H1 (cell line): ENCODE results near the gene DMXL1. TPM values are rescaled to one million over a fixed set of nuclear protein-coding genes. Genes with fewer than 3 reads are reported as not detected.

ENCODE experiments used
- CTCF ChIA-PET: fragments of 300-600 bp; sonication (Branson Sonifier 250); formaldehyde crosslinking; loops from one replicate; lab custom pipeline; 2021; ENCODE audit not compliant: partially characterized antibody; lab: Charles Lee
- POLR2A ChIA-PET: fragments of 300-600 bp; sonication (Branson Sonifier 250); formaldehyde crosslinking; loops from one replicate; lab custom pipeline; 2021; ENCODE audit warnings: inconsistent platforms; ENCODE audit not compliant: partially characterized antibody; lab: Charles Lee
- DNase-seq, 2 experiments: peaks; one replicate each; pipeline versions ENCODE4 v3.0.0 to v3.0.0-alpha.2; 2010 to 2022; ENCODE audit warnings: low spot score in 2 of 2, low read depth in 1 of 2, mixed read lengths in 1 of 2
- FAIRE-seq: peaks from 2 replicates; lab custom pipeline; 2011; peaks lifted over from hg19 to GRCh38; lab: Jason Lieb, UNC
- H2AFZ ChIP-seq: 2 replicates; pipeline ENCODE4 v1.8.1; 2012; ENCODE audit warnings: low read length, inconsistent platforms
- H2AK5ac ChIP-seq: 2 replicates; pipeline ENCODE4 v1.6.1; 2013; ENCODE audit warnings: low read depth, low read length
- H2BK120ac ChIP-seq: replicated peaks from 2 replicates; pipeline ENCODE3; 2013; ENCODE audit warnings: low read depth, low read length, inconsistent platforms
- H2BK12ac ChIP-seq: 2 replicates; pipeline ENCODE4 v1.6.1; 2013; ENCODE audit warnings: low read depth, low read length
- H2BK15ac ChIP-seq: 2 replicates; pipeline ENCODE4 v1.6.1; 2013; ENCODE audit warnings: low read length
- H2BK20ac ChIP-seq: 2 replicates; pipeline ENCODE4 v1.6.1; 2013; ENCODE audit warnings: low read length
- H2BK5ac ChIP-seq: 2 replicates; pipeline ENCODE4 v1.6.1; 2013; ENCODE audit warnings: low read depth, low read length
- H3K14ac ChIP-seq: 2 replicates; pipeline ENCODE4 v1.6.1; 2013; ENCODE audit warnings: inconsistent platforms; ENCODE audit not compliant: insufficient read length
- H3K18ac ChIP-seq: 2 replicates; pipeline ENCODE4 v1.6.1; 2013; ENCODE audit warnings: low read length; ENCODE audit errors: extremely low read depth
- H3K23ac ChIP-seq: 2 replicates; pipeline ENCODE4 v1.6.1; 2013; ENCODE audit warnings: inconsistent platforms; ENCODE audit not compliant: insufficient read length
- H3K23me2 ChIP-seq: 2 replicates; pipeline ENCODE4 v1.6.1; 2013; ENCODE audit warnings: low read depth, low read length
- H3K27ac ChIP-seq: 2 replicates; pipeline ENCODE4 v1.6.1; 2011; ENCODE audit warnings: low read depth, low read length, inconsistent platforms
- H3K27me3 ChIP-seq, 4 experiments: replicated peaks in 1 of 4; 1 replicate in 1 of 4; 2 replicates in 3 of 4; pipeline versions ENCODE4 v1.6.1 to v1.8.1; 2011 to 2013; ENCODE audit warnings: low read length in 3 of 4, mild to moderate bottlenecking in 3 of 4, inconsistent platforms in 2 of 4, mixed read lengths in 2 of 4, moderate library complexity in 1 of 4; ENCODE audit not compliant: control insufficient read depth in 3 of 4, insufficient read depth in 3 of 4; ENCODE audit errors: extremely low read depth in 1 of 4
- H3K36me3 ChIP-seq, 4 experiments: 2 replicates each; pipeline versions ENCODE4 v1.6.1 to v1.8.1; 2011 to 2013; ENCODE audit warnings: mild to moderate bottlenecking in 4 of 4, low read length in 3 of 4, moderate library complexity in 2 of 4, control low read depth in 1 of 4, inconsistent platforms in 1 of 4; ENCODE audit not compliant: insufficient read depth in 4 of 4, control insufficient read depth in 2 of 4
- H3K4ac ChIP-seq: replicated peaks from 2 replicates; pipeline ENCODE3; 2013; ENCODE audit warnings: low read length, low read depth, mixed read lengths, inconsistent platforms; ENCODE audit not compliant: insufficient read length
- H3K4me1 ChIP-seq, 4 experiments: replicated peaks in 1 of 4; 1 replicate in 1 of 4; 2 replicates in 3 of 4; pipeline versions ENCODE4 v1.6.1 to v1.8.1; 2011 to 2013; ENCODE audit warnings: low read length in 3 of 4, inconsistent platforms in 2 of 4, mixed read lengths in 1 of 4; ENCODE audit not compliant: insufficient read depth in 4 of 4, control insufficient read depth in 3 of 4
- H3K4me2 ChIP-seq, 2 experiments: 2 replicates each; pipeline versions ENCODE4 v1.6.1 to v1.8.1; 2011 to 2013; ENCODE audit warnings: low read depth in 2 of 2, low read length in 2 of 2, control low read depth in 1 of 2, inconsistent platforms in 1 of 2, mild to moderate bottlenecking in 1 of 2; ENCODE audit not compliant: insufficient read depth in 1 of 2
- H3K4me3 ChIP-seq, 4 experiments: fragments of 200-600, 300-600 bp in 1 of 4; sonication (generic), shearing (Covaris generic), sonication (Bioruptor Twin) in 1 of 4; 2 replicates each; pipeline versions ENCODE4 v1.5.1 to v1.8.1; 2011 to 2016; ENCODE audit warnings: low read length in 4 of 4, low read depth in 3 of 4, control low read depth in 2 of 4, inconsistent platforms in 2 of 4, mild to moderate bottlenecking in 2 of 4, mixed read lengths in 1 of 4, moderate library complexity in 1 of 4; ENCODE audit not compliant: insufficient read depth in 2 of 4; ENCODE audit errors: extremely low read depth in 1 of 4
- H3K56ac ChIP-seq: replicated peaks from 2 replicates; pipeline ENCODE3; 2013; ENCODE audit warnings: low read depth, mild to moderate bottlenecking, mixed read lengths, low read length, inconsistent platforms; ENCODE audit not compliant: insufficient read length
- H3K79me1 ChIP-seq: 2 replicates; pipeline ENCODE4 v1.6.1; 2013; ENCODE audit warnings: low read depth, low read length, control low read depth
- H3K79me2 ChIP-seq, 2 experiments: 2 replicates each; pipeline versions ENCODE4 v1.6.1 to v1.8.1; 2012 to 2013; ENCODE audit warnings: low read length in 2 of 2, mild to moderate bottlenecking in 2 of 2, inconsistent platforms in 1 of 2; ENCODE audit not compliant: insufficient read depth in 2 of 2, control insufficient read depth in 1 of 2
- H3K9ac ChIP-seq, 4 experiments: replicated peaks in 1 of 4; 1 replicate in 1 of 4; 2 replicates in 3 of 4; pipeline versions ENCODE4 v1.6.1 to v1.8.1; 2011 to 2013; ENCODE audit warnings: low read depth in 3 of 4, low read length in 3 of 4, control low read depth in 2 of 4, mild to moderate bottlenecking in 2 of 4, moderate library complexity in 2 of 4, inconsistent platforms in 1 of 4; ENCODE audit errors: extremely low read depth in 1 of 4
- H3K9me3 ChIP-seq, 2 experiments: 2 replicates each; pipeline versions ENCODE4 v1.6.1 to v1.8.1; 2012 to 2013; ENCODE audit warnings: mild to moderate bottlenecking in 2 of 2, moderate library complexity in 2 of 2, control low read depth in 1 of 2, inconsistent platforms in 1 of 2, low read depth in 1 of 2, low read length in 1 of 2, mixed read lengths in 1 of 2; ENCODE audit not compliant: insufficient read depth in 2 of 2
- H4K20me1 ChIP-seq, 2 experiments: replicated peaks in 1 of 2; 2 replicates each; pipeline versions ENCODE3 to v1.8.1; 2011 to 2013; ENCODE audit warnings: inconsistent platforms in 2 of 2, low read length in 2 of 2, mild to moderate bottlenecking in 1 of 2; ENCODE audit not compliant: insufficient read depth in 2 of 2, control insufficient read depth in 1 of 2
- H4K5ac ChIP-seq: 2 replicates; pipeline ENCODE4 v1.6.1; 2013; ENCODE audit warnings: low read length, low read depth, mixed read lengths, inconsistent platforms; ENCODE audit not compliant: insufficient read length
- H4K8ac ChIP-seq: 2 replicates; pipeline ENCODE4 v1.8.0; 2013; ENCODE audit warnings: mild to moderate bottlenecking, moderate library complexity, low read length, inconsistent platforms; ENCODE audit not compliant: insufficient read depth; ENCODE audit errors: extremely low read depth
- H4K91ac ChIP-seq: replicated peaks from 2 replicates; pipeline ENCODE3; 2013; ENCODE audit warnings: low read length, mixed read lengths, inconsistent platforms; ENCODE audit not compliant: insufficient read length
- ASH2L ChIP-seq: fragments of 200-600, 300-600 bp; sonication (generic); IDR thresholded peaks from one replicate; pipeline ENCODE4 v1.7.1; 2017; ENCODE audit warnings: low read length
- KDM4A ChIP-seq: IDR thresholded peaks from one replicate; pipeline ENCODE4 v1.7.1; 2012; ENCODE audit warnings: low read depth, mild to moderate bottlenecking, moderate library complexity, low read length, inconsistent platforms; ENCODE audit not compliant: severe bottlenecking
- NRF1 ChIP-seq: IDR thresholded peaks from 2 replicates; pipeline ENCODE4 v1.6.1; 2011; ENCODE audit warnings: mild to moderate bottlenecking, low read depth, low read length, improper control_type of control experiment
- RAD21 ChIP-seq, 2 experiments: IDR thresholded peaks in 1 of 2; conservative IDR thresholded peaks in 1 of 2; 2 replicates each; pipeline ENCODE4 v1.6.1; 2011; ENCODE audit warnings: low read depth in 2 of 2, low read length in 2 of 2, improper control_type of control experiment in 1 of 2, inconsistent platforms in 1 of 2, mild to moderate bottlenecking in 1 of 2, moderate library complexity in 1 of 2
- TBP ChIP-seq: IDR thresholded peaks from 2 replicates; pipeline ENCODE4 v1.6.1; 2011; ENCODE audit warnings: low read depth, low read length, improper control_type of control experiment
- WGBS, 2 experiments: shearing (Covaris generic) in 1 of 2; methylation state at CpG; one replicate each; pipeline versions ENCODE4 v1.1.6 to v1.1.7; 2013 to 2015; ENCODE audit warnings: low lambda C conversion rate in 2 of 2, mixed read lengths in 2 of 2, inconsistent platforms in 1 of 2, low coverage in 1 of 2, missing lambda C conversion rate in 1 of 2; ENCODE audit not compliant: insufficient replicate concordance in 2 of 2, insufficient coverage in 1 of 2, insufficient read length in 1 of 2; ENCODE audit errors: extremely low coverage in 1 of 2, missing lambda C conversion rate in 1 of 2; 5-methylcytosine and 5-hydroxymethylcytosine counted together
- polyA plus RNA-seq, 7 experiments: library from polyadenylated mRNA; depleted of rRNA in 3 of 7; stranded (reverse) in 5 of 7; unstranded in 2 of 7; fragments of >200 nt in 5 of 7; fragments of 200-250 nt in 2 of 7; gene quantifications; 1 replicate in 5 of 7; 2 replicates in 1 of 7; 4 replicates in 1 of 7; pipeline versions ENCODE4 v1.2.1 to v1.2.3, GENCODE V29; 2011 to 2013; ENCODE audit warnings: missing spikeins in 2 of 7, mixed read lengths in 2 of 7
- total RNA-seq: library from RNA; stranded (reverse); fragmentation: NEBNext Ultra II Directional; extraction: Animal tissue kit (Norgen Biotek cat#: 25700); gene quantifications from 2 replicates; pipeline ENCODE4 v1.2.1, GENCODE V29; 2021
- TF ChIP-seq, protein P1 (sequence below): IDR thresholded peaks from 2 replicates; pipeline ENCODE4 v1.6.1; 2012; ENCODE audit warnings: inconsistent platforms
- TF ChIP-seq, protein P2 (sequence below), 3 experiments: IDR thresholded peaks; 1 replicate in 2 of 3; 2 replicates in 1 of 3; pipeline versions ENCODE4 v1.5.1 to v1.6.1; 2011; ENCODE audit warnings: low read length in 3 of 3, mild to moderate bottlenecking in 3 of 3, inconsistent platforms in 2 of 3, low read depth in 1 of 3, moderate library complexity in 1 of 3; ENCODE audit not compliant: insufficient read depth in 1 of 3; ENCODE audit errors: control extremely low read depth in 1 of 3

The DMXL1 gene
- total and polyA plus RNA-seq, 2 of the 8 experiments (the other 6 are each of a cell fraction or from before 2014, with no cell fraction given) = 10.1 to 43.9 TPM

GRCh38 chr5:119268387-119269060 is 197.6 kb downstream of the DMXL1 start:
- Histone ChIP-seq H3K4me1 (peaks cover 0 to 3% (median 2%) of the 10 kb centered on the region in 4 experiments; a peak in 3 of 7 replicates), H3K18ac (peak overlapping the region; percentile 86), H3K23me2 (peaks cover 9% of the 10 kb centered on the region), H4K5ac (peak overlapping the region; percentile 55), H3K9ac (peak overlapping the region; percentile 78 to 95 (median 86)), H3K4ac (peak overlapping the region; percentile 82), H3K23ac (no peak overlapping the region), H2BK5ac (peak overlapping the region; percentile 84; the same call in 1 of the 2 replicates), H2BK12ac (peak overlapping the region; percentile 64), H4K20me1 (peaks cover 0 to 3% of the 10 kb centered on the region in 2 experiments), H3K9me3 (no peaks in the 10 kb centered on the region), H2BK20ac (no peak overlapping the region; the same call in 1 of the 2 replicates), H2BK120ac (no peak overlapping the region), H3K4me3 (peak overlapping the region; percentile 80 to 95 (median 84)), H4K91ac (peak overlapping the region; percentile 69), H3K27me3 (peaks cover 0 to 1% (median 0%) of the 10 kb centered on the region in 4 experiments; a peak in 2 of 7 replicates), H3K79me2 (0 out of 4 replicates have a peak, but pooled peaks cover 0 to 7% of the 10 kb centered on the region in 2 experiments), H2AK5ac (no peak overlapping the region), H3K56ac (peak overlapping the region; percentile 81), H3K4me2 (peak overlapping the region; percentile 90 to 92), H2BK15ac (0 out of 2 replicates have a peak overlapping the region, but pooled peaks have one; percentile 48), H2AFZ (peak overlapping the region; percentile 95), H3K14ac (no peak overlapping the region), H3K79me1 (peaks cover 4% of the 10 kb centered on the region; the same call in 1 of the 2 replicates), H3K36me3 (no peaks in the 10 kb centered on the region), H3K27ac (peak overlapping the region; percentile 37; the same call in 1 of the 2 replicates), H4K8ac (peak overlapping the region; percentile 91)
- DNase-seq = peak; percentile 93 to 100
- FAIRE-seq = no peak
- POLR2A ChIA-PET = interaction anchor here (0.6 to 1.8 kb wide), 17 partner anchors 9 to 280 kb away, joined by 3 to 12 read pairs (median 3); partner anchors contain the start of genes DMXL1 and DTWD2
- CTCF ChIA-PET = interaction anchor here (0.5 to 2.2 kb wide), 12 partner anchors 10 to 281 kb away, joined by 3 to 8 read pairs (median 5); partner anchors contain the start of gene DTWD2
- 1% methylated on average over 36 of the region's 65 CpGs; no CpG with 5 or more reads in 1 of the 2 experiments for WGBS, 2 experiments
- TF ChIP-seq, protein P1, sequence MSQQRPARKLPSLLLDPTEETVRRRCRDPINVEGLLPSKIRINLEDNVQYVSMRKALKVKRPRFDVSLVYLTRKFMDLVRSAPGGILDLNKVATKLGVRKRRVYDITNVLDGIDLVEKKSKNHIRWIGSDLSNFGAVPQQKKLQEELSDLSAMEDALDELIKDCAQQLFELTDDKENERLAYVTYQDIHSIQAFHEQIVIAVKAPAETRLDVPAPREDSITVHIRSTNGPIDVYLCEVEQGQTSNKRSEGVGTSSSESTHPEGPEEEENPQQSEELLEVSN = peak; percentile 43
- TF ChIP-seq, protein P2, sequence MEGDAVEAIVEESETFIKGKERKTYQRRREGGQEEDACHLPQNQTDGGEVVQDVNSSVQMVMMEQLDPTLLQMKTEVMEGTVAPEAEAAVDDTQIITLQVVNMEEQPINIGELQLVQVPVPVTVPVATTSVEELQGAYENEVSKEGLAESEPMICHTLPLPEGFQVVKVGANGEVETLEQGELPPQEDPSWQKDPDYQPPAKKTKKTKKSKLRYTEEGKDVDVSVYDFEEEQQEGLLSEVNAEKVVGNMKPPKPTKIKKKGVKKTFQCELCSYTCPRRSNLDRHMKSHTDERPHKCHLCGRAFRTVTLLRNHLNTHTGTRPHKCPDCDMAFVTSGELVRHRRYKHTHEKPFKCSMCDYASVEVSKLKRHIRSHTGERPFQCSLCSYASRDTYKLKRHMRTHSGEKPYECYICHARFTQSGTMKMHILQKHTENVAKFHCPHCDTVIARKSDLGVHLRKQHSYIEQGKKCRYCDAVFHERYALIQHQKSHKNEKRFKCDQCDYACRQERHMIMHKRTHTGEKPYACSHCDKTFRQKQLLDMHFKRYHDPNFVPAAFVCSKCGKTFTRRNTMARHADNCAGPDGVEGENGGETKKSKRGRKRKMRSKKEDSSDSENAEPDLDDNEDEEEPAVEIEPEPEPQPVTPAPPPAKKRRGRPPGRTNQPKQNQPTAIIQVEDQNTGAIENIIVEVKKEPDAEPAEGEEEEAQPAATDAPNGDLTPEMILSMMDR (IDR thresholded peaks at IDR 0.05; ENCODE audit: control extremely low read depth in 1 of 3, insufficient read depth in 1 of 3, low read depth in 1 of 3, low read length in 3 of 3) = no peak
- TF ChIP-seq NRF1 (0 out of 2 replicates have a peak, but pooled peaks have one; percentile 24), ASH2L (peak; percentile 98), RAD21 (IDR thresholded peaks at IDR 0.05 in 1 of 2, conservative IDR thresholded peaks at IDR 0.05 in 1 of 2; ENCODE audit: low read depth in 2 of 2, low read length in 2 of 2) (peak; percentile 0 to 35; a peak in 3 of 4 replicates), TBP (peak; percentile 78; the same call in 1 of the 2 replicates), KDM4A (peak; percentile 98)
